Osteoblast (primary cell): ENCODE data around the gene SHISA4. TPM values are rescaled to one million over a fixed set of nuclear protein-coding genes. Genes with fewer than 3 reads are reported as not detected.

Experiments used
- DNase-seq: peaks from one replicate; pipeline ENCODE4 v3.0.0; 2011; ENCODE audit warnings: low spot score, mixed read lengths; ENCODE audit not compliant: insufficient read length; ENCODE audit errors: missing footprints
- H2AFZ ChIP-seq: 2 replicates; pipeline ENCODE4 v1.6.0; 2011; ENCODE audit warnings: mild to moderate bottlenecking, low read length
- H3K27ac ChIP-seq: 2 replicates; pipeline ENCODE4 v1.5.1; 2011; ENCODE audit warnings: mild to moderate bottlenecking, low read depth, low read length, moderate library complexity
- H3K27me3 ChIP-seq: 2 replicates; pipeline ENCODE4 v1.6.0; 2012; ENCODE audit warnings: mild to moderate bottlenecking, control low read depth, inconsistent platforms, low read length, moderate library complexity; ENCODE audit not compliant: insufficient read depth
- H3K36me3 ChIP-seq: 2 replicates; pipeline ENCODE4 v1.5.1; 2011; ENCODE audit warnings: mild to moderate bottlenecking, low read length, control low read depth, moderate library complexity; ENCODE audit not compliant: insufficient read depth
- H3K4me1 ChIP-seq: 2 replicates; pipeline ENCODE4 v1.5.1; 2011; ENCODE audit warnings: mild to moderate bottlenecking, low read length, control low read depth, moderate library complexity; ENCODE audit not compliant: insufficient read depth
- H3K4me2 ChIP-seq: 2 replicates; pipeline ENCODE4 v1.6.0; 2011; ENCODE audit warnings: mild to moderate bottlenecking, low read length; ENCODE audit not compliant: insufficient read depth
- H3K4me3 ChIP-seq: fragments of 200-600 bp; sonication (generic); 3 replicates; pipeline ENCODE4 v1.5.1; 2012; ENCODE audit warnings: mild to moderate bottlenecking, low read length, inconsistent platforms; ENCODE audit not compliant: insufficient read depth
- H3K79me2 ChIP-seq: 2 replicates; pipeline ENCODE4 v1.6.0; 2012; ENCODE audit warnings: mild to moderate bottlenecking, low read length, control low read depth, inconsistent platforms; ENCODE audit not compliant: insufficient read depth
- H3K9me3 ChIP-seq: 2 replicates; pipeline ENCODE4 v1.5.1; 2011; ENCODE audit warnings: low read depth, low read length, control low read depth
- H4K20me1 ChIP-seq: 2 replicates; pipeline ENCODE4 v1.6.0; 2012; ENCODE audit warnings: mild to moderate bottlenecking, low read length, control low read depth; ENCODE audit not compliant: insufficient read depth
- CTCF ChIP-seq: IDR thresholded peaks from 2 replicates; pipeline ENCODE4 v1.5.1; 2011; ENCODE audit warnings: mild to moderate bottlenecking, low read depth, low read length, moderate library complexity; ENCODE audit errors: extremely low read depth
- total RNA-seq: library from RNA; depleted of rRNA; stranded (reverse); fragments of >200 nt; gene quantifications from 2 replicates; pipeline ENCODE4 v1.2.3, GENCODE V29; 2012

SHISA4 gene
- total RNA-seq, 1 donor = 25.3 TPM

DNA sequence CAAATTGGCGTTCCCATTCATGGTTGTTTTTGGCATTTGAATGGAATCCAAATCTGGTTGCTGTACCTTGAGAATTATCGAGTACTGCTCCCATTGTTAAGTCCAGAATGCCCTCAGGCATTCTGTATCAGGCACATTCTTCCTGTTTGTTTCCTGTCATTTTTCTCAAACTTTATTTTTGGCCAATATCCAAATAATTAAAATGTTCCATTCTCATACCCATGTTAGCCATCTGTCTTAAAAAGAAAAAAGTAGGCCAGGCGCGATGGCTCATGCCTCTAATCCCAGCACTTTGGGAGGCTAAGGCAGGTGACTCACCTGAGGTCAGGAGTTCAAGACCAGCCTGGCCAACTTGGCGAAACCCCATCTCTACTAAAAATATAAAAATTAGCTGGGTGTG, 29.3 kb upstream of the SHISA4 start:
- Histone ChIP-seq H3K4me1 (no peaks in the 10 kb centered on the region), H3K4me3 (no peak overlapping the region), H3K9me3 (no peaks in the 10 kb centered on the region), H3K36me3 (peaks cover 82% of the 10 kb centered on the region), H3K27me3 (no peaks in the 10 kb centered on the region), H3K27ac (no peak overlapping the region), H4K20me1 (no peaks in the 10 kb centered on the region), H3K79me2 (no peaks in the 10 kb centered on the region), H2AFZ (no peak overlapping the region), H3K4me2 (no peak overlapping the region)
- TF ChIP-seq CTCF = no peak
- no peak for DNase-seq

DNA sequence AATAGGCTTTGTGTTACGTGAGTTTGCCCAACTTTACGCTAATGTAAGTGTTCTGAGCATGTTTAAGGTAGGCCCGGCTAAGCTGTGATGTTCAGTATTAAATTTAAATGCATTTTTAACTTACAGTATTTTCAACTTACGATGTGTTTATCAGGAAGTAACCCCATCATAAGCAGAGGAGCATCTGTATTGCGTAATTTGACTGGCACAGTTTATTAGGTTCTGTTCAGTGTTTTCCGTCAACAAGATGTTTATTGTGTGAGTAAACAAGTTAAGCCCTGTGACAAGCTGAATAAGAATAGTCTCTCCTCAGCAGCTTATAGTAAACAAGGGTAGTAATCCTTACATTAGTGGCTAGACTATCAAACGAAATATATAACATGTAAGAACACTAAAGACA, 27.2 kb upstream of the SHISA4 start:
- no peak overlapping the region for H3K27ac ChIP-seq
- TF ChIP-seq CTCF = no peak
- no peak for DNase-seq

GRCh38 chr1:201870397-201870796, 18.3 kb upstream of the SHISA4 start:
- H3K36me3 ChIP-seq = peaks cover 81% of the 10 kb centered on the region

More for the DNA sequence above, 27.2 kb upstream of the SHISA4 start:
- Histone ChIP-seq H3K9me3 (no peaks in the 10 kb centered on the region), H3K79me2 (no peaks in the 10 kb centered on the region), H2AFZ (no peak overlapping the region), H3K36me3 (peaks cover 72% of the 10 kb centered on the region), H4K20me1 (no peaks in the 10 kb centered on the region), H3K4me1 (no peaks in the 10 kb centered on the region), H3K27me3 (no peaks in the 10 kb centered on the region), H3K4me2 (no peak overlapping the region), H3K4me3 (no peak overlapping the region)

DNA sequence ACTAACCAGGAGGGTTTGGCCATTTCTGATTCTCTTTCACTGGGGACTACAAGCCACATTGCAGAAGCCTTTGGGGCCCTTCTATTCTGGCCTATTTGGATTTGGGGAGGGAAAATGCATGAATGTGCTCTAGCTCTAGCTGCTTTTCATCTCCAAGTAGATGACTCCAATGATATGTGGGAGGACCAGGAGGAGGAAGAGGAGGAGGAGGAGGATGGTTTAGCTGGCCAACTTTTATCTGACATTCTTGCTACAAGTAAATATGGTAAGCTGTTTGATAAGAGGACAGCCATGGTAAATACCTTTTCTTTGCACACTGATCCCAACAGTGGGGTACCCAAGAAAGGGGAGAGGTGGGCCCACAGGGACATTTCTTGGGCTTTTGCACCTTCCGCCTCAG, 14.0 kb upstream of the SHISA4 start:
- Histone ChIP-seq H3K9me3 (no peaks in the 10 kb centered on the region), H3K79me2 (no peaks in the 10 kb centered on the region), H3K4me3 (no peak overlapping the region), H2AFZ (no peak overlapping the region), H3K27me3 (no peaks in the 10 kb centered on the region), H4K20me1 (no peaks in the 10 kb centered on the region), H3K27ac (no peak overlapping the region), H3K4me1 (peaks cover 5% of the 10 kb centered on the region), H3K36me3 (peaks cover 60% of the 10 kb centered on the region), H3K4me2 (no peak overlapping the region)
- TF ChIP-seq CTCF = no peak
- DNase-seq = no peak

More at GRCh38 chr1:201870397-201870796, 18.3 kb upstream of the SHISA4 start:
- no peaks in the 10 kb centered on the region for H4K20me1 ChIP-seq
- no peaks in the 10 kb centered on the region for H3K79me2 ChIP-seq
- H3K27me3 ChIP-seq = no peaks in the 10 kb centered on the region
- H3K27ac ChIP-seq = peak overlapping the region; percentile 50
- peak; percentile 86 for DNase-seq
- H2AFZ ChIP-seq = no peak overlapping the region
- no peak overlapping the region for H3K4me2 ChIP-seq
- H3K9me3 ChIP-seq = no peaks in the 10 kb centered on the region
- no peak for TF ChIP-seq CTCF
- peaks cover 9% of the 10 kb centered on the region for H3K4me1 ChIP-seq
- H3K4me3 ChIP-seq = no peak overlapping the region
